Measurements from ENCODE around the gene USP17L28.
"Not testable (repeated sequence)": the region's sequence is repeated elsewhere in the genome, so short reads cannot be mapped to it uniquely, and the experiment has no call there.

Gene USP17L28

GRCh38 chr4:9348593-9348992 lies at the start of gene USP17L28:
TSS of gene USP17L28 (plus strand) at chr4:9348893. CDS start at chr4:9348893, 0 bp downstream.
- DNase-seq = not testable (repeated sequence)

- DNase-seq = not testable (repeated sequence)
Measured at GRCh38 chr4:9324191-9324590, 24.5 kb upstream of the USP17L28 start.

DNA sequence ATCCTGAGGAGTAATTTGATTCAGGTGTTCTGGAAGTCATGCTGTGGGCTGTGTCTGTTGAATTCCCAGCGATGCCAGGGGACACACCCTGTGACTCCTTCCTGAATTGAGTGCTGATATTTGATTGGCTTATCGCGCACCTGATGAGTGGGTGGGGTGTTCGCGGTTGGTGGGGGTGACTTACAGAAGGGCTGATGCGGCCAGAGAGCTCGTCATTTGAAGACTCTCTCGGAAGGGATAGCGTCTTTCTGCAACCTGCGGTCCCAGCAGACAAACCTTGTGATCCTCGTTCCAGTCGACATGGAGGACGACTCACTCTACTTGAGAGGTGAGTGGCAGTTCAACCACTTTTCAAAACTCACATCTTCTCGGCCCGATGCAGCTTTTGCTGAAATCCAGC lies 23.8 kb upstream of the USP17L28 start, which contains the start of gene USP17L24:
TSS of gene USP17L24 (plus strand) at position 301 of the 400 bp plus-strand sequence. CDS start at position 301, 0 bp downstream.
- not testable (repeated sequence) for DNase-seq

DNA sequence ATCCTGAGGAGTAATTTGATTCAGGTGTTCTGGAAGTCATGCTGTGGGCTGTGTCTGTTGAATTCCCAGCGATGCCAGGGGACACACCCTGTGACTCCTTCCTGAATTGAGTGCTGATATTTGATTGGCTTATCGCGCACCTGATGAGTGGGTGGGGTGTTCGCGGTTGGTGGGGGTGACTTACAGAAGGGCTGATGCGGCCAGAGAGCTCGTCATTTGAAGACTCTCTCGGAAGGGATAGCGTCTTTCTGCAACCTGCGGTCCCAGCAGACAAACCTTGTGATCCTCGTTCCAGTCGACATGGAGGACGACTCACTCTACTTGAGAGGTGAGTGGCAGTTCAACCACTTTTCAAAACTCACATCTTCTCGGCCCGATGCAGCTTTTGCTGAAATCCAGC lies 19.1 kb upstream of the USP17L28 start, which contains the start of gene USP17L25:
TSS of gene USP17L25 (plus strand) at position 301 of the 400 bp plus-strand sequence. CDS start at position 301, 0 bp downstream.
- not testable (repeated sequence) for DNase-seq

GRCh38 chr4:9334358-9334757 lies 14.3 kb upstream of the USP17L28 start, which contains the start of gene USP17L26:
TSS of gene USP17L26 (plus strand) at chr4:9334658. CDS start at chr4:9334658, 0 bp downstream.
- not testable (repeated sequence) for DNase-seq

DNA sequence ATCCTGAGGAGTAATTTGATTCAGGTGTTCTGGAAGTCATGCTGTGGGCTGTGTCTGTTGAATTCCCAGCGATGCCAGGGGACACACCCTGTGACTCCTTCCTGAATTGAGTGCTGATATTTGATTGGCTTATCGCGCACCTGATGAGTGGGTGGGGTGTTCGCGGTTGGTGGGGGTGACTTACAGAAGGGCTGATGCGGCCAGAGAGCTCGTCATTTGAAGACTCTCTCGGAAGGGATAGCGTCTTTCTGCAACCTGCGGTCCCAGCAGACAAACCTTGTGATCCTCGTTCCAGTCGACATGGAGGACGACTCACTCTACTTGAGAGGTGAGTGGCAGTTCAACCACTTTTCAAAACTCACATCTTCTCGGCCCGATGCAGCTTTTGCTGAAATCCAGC lies 9.6 kb upstream of the USP17L28 start, which contains the start of gene USP17L5:
TSS of gene USP17L5 (plus strand) at position 301 of the 400 bp plus-strand sequence. CDS start at position 301, 0 bp downstream.
- not testable (repeated sequence) for DNase-seq

DNA sequence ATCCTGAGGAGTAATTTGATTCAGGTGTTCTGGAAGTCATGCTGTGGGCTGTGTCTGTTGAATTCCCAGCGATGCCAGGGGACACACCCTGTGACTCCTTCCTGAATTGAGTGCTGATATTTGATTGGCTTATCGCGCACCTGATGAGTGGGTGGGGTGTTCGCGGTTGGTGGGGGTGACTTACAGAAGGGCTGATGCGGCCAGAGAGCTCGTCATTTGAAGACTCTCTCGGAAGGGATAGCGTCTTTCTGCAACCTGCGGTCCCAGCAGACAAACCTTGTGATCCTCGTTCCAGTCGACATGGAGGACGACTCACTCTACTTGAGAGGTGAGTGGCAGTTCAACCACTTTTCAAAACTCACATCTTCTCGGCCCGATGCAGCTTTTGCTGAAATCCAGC lies 4.8 kb upstream of the USP17L28 start, which contains the start of gene USP17L27:
TSS of gene USP17L27 (plus strand) at position 301 of the 400 bp plus-strand sequence. CDS start at position 301, 0 bp downstream.
- not testable (repeated sequence) for DNase-seq

GRCh38 chr4:9350866-9351265 lies 2.2 kb downstream of the USP17L28 start:
- not testable (repeated sequence) for DNase-seq

- DNase-seq = not testable (repeated sequence)
Measured at GRCh38 chr4:9353338-9353737, 4.6 kb downstream of the USP17L28 start, which contains the start of gene USP17L29. TSS of gene USP17L29 (plus strand) at chr4:9353638. CDS start at chr4:9353638, 0 bp downstream.

DNA sequence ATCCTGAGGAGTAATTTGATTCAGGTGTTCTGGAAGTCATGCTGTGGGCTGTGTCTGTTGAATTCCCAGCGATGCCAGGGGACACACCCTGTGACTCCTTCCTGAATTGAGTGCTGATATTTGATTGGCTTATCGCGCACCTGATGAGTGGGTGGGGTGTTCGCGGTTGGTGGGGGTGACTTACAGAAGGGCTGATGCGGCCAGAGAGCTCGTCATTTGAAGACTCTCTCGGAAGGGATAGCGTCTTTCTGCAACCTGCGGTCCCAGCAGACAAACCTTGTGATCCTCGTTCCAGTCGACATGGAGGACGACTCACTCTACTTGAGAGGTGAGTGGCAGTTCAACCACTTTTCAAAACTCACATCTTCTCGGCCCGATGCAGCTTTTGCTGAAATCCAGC lies 14.1 kb downstream of the USP17L28 start, which contains the start of gene USP17L30:
TSS of gene USP17L30 (plus strand) at position 301 of the 400 bp plus-strand sequence. CDS start at position 301, 0 bp downstream.
- not testable (repeated sequence) for DNase-seq

GRCh38 chr4:9379881-9380280 lies 31.2 kb downstream of the USP17L28 start:
- not testable (repeated sequence) for DNase-seq

- peak; percentile 52 for DNase-seq
Measured at GRCh38 chr4:9381012-9381534, 32.4 kb downstream of the USP17L28 start.

GRCh38 chr4:9384126-9384525 lies 35.4 kb downstream of the USP17L28 start:
- no peak for DNase-seq

DNA sequence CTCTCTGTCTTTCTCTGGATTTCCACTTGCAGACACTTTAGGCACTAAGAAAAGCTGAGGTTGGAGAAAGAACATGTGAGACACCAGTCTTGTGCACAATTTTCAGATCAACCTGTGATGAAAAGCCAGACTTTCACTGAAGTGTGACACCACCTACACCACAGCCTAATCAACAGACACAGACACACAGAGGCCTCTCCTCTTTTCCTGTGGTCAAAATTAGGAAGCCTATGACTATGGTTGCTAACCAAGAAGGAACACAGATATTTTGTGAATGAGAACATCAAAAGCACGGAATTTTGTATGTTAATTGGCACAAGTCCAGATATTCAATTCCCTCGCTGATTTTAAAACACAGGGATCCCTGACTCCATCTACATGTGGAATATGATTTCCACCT lies 40.3 kb downstream of the USP17L28 start:
- DNase-seq = not testable (repeated sequence)

All from stimulated activated naive CD4-positive, alpha-beta T cell treated with Interleukin-2 at 50 U/mL for 16 hours (primary cell).